HG02759 (cell line): ENCODE results near the gene CABP4.

ENCODE experiments used
- ATAC-seq: cut with Tn5 transposase; IDR thresholded peaks from one replicate; pipeline ENCODE4 v1.9.1; 2021; ENCODE audit warnings: mild to moderate bottlenecking, moderate library complexity; ENCODE audit not compliant: unreplicated experiment

The CABP4 gene

DNA sequence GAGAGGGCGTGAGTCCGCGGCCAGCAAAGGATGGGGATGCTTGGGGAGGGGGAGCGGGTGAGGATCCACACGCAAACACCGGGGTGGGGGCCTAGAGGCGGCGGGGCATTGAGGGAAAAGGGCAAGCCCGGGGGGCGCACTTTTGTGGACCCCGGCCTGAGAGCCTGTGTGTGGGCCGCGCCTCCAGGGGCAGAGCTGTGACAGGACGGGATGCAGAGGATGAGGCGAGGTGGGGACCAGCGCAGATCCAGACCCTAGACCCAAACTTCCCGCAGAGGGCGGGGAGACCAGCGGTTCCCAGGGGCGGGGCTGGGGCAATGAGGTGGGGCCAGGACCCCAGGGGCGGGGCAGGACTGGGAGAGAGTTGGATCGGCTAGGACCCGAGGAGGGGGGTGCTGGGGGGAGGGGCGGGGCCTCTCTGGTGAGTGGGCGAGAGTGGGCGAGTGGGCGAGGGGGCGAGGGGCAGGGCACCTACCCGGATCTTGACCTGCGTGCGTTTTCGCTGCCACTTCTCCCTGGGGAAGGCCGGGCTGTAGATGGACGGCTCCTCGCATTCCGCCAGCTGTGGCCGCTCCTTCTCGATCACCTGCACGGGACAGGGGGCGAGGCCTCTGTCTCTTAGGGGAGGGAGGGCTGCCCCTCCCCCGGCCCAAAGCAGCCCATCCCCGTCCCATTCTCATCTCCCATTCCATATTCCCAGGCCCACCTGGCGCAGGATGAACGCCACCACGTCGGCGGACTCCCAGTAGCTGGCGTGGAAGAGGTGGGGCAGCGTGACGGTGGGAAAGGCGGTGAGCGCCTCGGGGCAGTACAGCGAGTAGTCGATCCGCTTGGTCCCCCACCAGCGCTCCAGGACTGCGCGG, 39.4 kb downstream of the CABP4 start:
- ATAC-seq = no peak

DNA sequence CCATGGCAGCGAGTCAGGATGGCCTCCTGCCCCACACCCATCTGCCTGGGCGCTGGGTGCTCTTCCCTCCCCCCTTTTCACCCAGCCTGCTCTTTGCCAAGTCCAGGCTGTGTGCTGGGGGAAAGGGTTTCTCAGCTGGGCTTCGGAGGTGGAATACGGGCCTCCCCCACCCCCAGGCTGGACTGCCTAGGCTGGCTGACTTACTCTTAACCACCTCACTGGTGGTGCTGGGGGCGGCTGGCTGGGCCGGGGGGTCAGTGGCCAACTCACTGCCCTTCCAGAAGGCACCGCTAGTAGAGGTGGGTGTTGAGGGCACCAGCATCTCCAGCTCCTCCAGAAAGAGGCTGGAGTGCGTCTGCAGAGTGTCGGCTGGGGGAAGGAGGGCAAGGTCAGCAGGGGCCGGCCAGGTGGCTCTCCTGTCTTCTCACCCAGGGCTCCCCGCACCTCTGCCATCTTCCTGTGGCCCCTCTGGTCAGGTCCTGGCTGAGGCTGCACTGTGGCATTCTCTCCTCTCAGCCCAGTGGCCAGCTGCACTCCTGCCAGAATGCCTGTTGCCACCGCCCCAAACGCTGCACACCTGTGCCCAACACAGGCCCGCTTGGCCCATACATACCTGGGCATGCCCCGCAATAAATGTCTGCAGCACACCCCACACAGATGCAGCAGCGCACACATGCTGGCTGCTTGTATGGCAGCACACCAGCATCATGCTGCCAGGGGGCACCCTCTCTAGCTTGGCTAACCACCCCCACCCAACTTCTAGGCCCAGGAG, 40.3 kb downstream of the CABP4 start:
- no peak for ATAC-seq

DNA sequence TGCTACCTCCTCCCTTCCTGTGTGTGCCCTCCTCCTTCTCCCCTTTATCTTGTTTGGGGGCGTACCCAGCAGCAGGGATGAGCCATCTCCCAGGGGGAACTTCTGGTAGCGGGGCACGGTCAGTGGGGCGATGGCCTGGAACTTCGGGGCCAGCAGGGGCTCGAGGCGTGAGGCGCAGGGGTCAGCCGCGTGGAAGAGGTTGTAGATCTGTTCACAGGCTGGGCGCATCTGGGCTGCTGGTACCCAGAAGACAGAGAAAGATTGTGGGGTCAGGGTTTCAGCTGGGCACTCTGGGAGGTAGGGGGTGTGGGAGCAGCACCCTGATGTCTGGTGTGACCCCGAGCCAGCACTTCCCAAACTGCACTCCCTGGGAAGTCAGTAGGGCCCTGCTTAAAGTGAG, 41.0 kb downstream of the CABP4 start:
- no peak for ATAC-seq

DNA sequence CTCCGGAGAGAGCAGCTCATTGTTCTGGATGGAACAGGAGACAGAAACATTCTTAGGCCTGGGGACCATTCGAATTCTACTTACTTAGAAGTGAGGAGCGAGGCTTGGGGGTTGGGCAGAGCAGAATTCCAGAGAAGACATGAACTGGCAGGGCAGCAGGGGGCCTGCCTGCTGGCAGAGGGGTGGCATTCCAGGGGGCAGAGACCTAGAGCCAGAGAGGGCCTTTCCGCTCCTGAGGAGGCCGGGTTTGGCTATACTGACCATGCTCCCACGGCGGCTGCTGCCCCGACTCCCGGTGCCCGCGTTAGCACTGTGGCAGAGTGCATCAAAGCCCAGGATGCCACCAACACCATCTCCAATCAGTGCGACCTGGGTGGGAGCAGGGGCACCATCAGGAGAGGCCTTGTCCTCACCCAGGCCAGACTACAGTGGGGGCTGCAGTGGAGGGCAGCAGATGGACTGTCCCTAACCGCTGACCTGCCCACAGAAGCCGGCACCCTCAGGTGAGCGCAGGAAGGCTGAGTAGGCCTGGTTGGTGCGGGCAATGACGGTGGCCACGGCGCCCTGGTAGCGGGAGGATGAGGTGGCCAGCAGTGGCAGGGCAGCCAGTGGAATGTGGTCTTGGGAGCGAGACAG, 42.6 kb downstream of the CABP4 start:
- no peak for ATAC-seq

DNA sequence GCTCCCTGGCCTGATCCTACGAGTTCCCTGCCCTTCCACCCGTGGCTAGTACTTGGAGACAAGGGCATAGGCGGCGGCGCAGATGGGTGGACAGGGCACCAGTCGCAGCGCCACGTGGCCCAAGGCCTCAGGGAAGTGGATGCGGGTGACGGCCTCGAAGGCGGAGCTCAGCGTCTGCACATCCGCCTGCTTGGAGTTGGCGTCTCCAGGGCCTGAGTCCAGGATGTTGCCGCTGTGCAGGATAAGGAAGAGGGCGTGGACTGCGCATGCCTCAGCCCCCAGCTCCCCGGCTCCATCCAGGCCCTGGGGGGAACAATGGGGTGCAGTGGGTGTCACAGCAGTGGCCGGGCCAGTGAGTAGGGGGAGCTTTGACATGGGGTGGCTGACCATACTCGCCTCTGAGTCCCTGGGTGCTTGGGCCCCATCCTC, 43.4 kb downstream of the CABP4 start:
- no peak for ATAC-seq

DNA sequence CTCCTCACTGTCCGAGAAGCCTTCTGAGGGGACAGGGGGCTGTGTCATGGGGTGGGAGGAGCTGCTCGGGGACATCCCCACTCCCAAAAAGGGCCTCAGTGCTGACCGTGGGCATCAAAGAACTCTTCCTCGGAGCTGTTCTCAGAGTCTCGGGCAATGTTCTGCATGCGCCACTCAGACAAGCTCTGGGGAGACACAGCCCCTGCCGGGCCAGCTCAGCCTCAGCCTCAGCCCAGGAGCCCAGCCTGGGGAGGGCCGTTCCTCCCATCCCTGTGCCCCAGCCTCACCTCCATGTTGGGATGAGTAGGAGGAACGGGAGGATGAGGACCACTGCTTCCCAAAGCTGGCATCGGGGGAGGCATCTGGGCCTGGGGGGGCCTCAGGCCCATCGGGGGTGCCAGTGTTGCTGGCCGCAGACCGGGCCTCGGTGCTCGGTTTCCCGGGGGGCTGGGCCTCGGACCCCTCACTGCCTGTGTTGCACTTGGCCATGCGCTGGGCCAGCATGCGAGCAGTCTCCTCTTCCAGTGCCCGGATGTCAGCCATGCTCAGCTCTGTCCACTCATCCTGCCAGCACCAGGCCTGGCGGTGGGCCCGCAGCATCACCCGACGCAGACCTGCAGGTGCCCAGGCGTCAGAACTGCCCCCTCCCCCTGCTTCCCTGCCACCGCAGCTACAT, 44.8 kb downstream of the CABP4 start:
- ATAC-seq = no peak

DNA sequence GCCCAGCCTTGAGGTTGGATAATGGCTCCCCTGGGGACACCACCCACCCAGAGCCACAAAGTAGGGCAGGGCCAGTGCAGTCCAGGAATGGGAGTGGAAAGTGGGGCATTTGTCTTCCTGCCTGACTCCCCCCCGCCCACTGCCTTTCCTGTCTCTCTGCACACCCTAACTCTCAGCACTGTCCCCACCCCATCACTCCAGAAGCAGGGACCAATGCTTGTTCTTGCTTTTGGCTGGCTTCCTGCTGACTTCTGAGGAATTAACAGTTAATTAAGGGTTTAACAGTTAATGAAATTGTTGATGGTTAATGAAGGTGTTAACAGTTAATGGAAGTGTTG, 45.3 kb downstream of the CABP4 start:
- no peak for ATAC-seq

DNA sequence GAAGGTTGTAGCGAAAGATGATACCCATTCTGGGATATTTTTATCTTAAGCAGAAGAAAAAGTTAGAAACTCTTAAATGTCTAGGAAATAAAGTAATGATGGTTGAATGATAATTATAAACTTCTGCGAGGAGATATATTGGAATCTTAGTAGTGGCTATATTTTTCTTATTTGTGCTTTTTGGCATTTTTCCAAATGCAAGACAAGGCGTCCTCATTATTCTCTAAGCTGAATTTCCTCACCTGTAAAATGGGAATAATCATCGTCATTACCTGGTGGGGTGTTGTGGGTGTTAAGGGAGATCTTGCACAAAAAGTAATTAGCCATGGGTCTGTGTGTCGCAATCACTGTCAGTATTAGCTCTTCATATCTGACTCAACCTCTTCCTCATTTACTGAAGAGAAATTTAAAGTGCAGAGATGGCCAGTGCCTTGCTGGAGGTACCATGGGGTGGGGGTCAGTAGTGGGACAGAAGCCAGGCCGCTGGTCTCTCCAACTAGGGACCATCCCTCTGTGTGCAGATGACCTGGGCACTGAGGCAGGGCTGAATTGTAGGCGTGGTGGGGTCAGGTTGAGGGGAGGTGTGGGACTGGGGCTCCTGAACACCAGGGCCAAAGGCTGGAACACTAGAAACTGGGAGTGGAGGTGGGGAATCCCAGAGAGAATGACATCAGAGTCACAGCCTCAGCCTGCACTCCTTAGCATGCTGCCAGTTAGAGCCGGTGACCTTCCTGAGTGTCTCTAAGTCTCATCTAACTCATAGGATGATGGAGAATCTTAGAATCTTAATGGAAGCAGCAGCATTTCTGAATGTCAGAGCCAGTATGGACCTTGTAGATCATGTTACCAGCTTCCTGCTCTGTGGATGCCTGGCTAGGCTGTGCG, 45.9 kb downstream of the CABP4 start:
- ATAC-seq = no peak

DNA sequence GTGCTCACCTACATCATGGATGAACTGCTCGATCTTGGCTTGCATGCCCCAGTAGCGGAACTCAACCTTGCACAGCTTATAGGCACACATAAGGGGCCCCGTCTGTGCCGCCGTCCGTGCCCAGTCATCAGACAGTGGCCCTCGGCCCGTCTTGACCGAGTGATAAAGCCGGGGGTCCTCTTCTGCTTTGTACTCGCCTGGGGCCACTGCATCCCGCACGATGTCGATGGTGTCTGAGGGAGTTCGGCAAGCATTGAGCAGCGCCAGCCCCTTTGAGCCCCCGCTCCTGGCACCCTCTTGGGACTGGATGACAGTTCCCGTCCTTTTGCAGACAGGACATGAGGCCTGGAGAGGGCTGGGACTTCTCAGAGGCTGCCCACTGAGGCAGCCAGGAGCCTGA, 46.7 kb downstream of the CABP4 start:
- ATAC-seq = no peak

DNA sequence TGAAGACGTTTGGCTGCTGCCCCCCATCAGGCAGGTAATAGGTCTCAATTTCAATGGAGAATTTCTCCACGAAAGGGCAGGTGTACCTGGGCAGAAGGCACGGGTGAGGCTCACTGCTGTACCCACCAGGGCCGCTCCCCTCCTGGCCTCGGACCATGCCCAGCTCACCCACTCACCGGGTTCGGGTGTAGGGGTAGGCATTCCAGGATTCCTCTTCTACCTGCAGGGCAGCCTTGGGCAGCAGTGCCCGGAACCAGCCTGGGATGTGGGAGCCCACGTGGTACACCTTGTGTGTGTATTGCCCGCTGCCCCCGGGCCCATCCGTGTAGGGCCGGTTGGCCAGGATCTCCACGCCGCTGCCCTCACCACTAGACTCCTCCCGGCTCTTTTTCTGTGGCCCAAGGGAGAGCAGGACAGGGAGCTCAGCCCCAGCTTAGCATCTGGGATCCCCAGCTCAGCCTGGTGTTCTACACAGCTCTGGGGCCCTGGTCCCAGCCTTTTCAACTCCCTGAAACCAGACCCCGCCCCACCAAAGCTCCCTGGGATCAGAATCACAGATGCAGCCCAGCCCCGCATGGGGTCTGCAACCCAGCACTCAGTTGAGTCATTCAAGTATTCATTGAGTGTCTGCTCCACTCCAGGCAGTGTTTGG, 47.3 kb downstream of the CABP4 start:
- ATAC-seq = no peak

DNA sequence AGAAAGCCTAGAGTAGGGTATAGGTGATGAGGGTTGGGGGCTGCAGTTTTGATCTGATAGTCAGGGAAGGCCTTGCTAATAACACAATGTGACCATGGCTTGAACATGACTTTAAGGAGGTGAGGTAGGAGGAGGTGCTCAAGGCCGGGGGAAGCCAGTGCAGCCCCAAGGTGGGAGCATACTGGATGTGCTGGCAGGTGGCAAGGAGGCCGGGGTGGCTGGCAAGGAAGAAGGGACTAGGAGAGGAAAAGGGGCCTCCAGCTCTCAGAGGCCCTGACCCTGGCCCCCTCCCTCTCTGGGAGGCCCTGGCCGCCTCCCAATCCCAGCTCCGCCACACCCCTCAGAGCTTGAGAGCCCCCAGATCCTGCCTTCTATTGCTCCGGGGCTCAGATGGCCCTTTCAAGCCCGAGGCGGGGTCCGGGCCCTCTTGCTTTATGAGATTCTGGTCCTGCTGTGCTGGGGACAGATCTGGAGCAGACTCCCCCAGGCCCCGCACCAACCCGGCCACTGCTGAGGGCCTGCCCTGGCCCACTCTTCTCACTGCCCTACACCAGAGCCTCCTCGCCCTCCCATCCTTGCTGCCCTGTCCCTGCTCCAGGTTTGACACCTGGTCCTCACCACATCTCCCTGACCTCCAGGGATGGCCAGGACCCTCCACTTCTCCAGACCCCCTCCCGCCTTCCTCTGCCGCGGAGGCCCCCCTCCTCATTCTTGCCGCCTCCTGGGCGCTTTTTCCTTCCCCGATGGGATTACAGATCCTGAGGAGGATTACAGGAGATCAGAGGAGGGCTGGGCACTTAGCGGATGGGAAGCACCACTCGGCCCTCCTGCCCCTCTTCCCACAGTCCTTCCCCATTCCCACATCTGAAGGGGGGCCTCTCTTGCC, 48.2 kb downstream of the CABP4 start:
- no peak for ATAC-seq

DNA sequence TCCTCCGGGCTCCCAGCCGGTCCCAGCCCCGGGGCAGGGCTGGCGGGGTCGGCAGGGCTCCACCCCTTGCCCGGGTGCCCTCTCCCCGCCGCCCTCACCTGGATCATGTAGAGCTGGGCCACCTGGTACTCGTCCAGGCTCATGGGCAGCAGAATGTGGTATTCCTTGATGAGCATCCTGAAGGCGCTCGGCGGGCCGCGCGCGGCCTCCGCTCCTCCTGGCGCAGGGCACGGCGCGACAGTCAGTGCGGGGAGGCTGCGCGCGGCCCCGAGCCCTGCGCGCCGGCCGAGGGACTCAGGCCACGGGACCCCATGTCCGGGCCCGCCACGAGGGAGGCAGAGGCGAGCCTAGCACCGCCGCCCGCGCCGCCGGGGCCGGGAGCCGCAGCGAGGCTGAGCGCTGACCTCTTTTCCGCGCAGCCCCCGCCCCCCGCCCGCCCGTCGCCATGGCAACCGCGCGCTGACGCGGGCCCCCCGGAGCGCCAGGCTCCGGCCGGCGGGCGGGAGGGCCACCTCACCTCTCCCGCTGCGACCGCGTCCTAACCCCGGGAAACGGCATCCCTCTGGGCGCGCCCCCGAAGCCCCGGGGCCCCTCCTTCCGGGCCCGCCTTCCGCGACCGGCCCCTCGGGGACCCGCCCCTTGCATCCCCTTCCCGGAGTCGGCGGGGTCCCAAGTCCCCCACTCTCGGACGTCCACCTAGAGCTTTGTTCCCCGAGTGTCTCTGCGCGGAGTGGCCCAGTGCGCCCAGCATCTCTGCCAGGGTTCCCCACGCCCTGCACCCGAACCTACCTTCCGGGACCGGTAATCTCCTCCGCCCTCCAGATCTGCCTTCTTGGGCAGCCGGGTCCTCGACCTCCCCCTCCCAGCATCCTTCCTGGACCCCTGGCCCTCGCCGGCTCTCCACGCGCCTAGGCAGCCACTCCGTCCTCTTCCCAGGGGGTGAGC, 49.1 kb downstream of the CABP4 start:
- ATAC-seq = no peak

DNA sequence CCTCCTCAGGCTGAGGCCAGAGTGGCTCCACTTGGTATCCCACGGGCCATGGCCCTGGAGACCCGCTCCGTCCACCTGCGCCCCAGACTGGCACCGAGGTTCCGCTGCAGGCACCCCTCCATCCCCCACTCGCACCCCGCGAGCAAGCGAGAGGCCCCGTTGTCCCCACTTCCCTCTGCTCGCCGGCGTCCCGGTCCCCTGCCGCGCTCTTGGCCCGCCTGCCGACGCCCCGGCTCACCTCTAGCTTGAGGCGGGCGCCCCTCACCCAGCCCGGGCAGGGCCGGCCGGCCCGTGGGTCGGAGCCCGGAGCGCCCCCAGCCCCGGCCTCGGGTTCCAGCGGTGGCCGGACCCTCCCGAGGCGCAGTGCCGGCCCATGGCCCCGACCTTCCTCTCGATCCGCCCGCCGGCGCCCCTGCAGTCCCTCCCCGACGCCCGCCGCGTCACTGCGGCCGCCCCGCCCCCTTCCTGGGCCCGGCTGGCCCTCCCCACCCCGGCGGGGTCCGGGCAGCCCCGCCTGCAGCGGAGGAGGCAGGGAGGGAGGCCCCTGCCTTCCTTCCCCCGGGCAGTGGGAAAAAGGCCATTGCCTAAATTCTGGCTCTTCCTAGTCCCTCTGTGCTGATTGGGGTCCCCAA, 49.9 kb downstream of the CABP4 start, which contains the start of gene PITPNM1:
PITPNM1 (minus strand) TSS at position 414 of the 632 bp plus-strand sequence. CDS start 1,183 bp downstream, outside the sequence.
- ATAC-seq = peak; percentile 19

DNA sequence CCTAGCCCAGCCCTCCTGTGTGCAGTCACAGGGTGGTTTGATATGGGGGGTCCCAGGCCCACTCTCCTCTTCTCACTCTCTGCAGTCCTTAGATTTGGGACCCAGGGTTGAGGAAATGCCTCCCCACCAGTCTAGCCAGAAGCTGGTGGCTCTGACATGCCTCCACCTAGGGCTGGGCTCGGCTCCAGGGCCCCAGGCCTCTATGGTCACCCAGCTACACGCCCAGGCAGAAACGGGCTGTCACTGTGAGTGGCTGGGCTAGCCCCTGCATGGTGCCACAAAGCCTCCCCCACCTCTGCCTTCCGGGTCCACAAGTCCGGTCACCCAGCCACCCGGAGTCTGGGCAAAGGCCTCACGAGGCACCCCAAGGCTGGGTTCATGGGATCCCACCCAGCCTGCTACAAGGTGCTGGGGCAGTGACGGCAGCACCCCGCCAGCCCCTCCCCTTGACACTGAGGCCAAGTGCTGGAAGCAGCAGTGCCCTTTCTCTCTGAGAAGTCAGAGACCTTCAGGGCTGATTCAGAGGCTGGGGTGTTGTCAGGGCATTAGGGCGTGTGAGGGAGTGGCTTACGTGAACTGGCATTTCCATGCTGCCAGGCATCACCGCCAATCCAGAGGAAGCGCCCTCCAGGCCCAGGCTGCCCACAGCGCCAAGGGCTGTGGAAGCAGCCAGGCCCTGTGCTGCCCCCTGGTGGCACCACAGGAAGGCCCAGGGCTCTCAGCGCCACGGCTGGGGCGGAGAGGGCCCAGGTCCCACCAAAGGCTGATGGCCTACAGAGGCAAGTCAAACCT, 50.6 kb downstream of the CABP4 start:
- peak; percentile 27 for ATAC-seq

DNA sequence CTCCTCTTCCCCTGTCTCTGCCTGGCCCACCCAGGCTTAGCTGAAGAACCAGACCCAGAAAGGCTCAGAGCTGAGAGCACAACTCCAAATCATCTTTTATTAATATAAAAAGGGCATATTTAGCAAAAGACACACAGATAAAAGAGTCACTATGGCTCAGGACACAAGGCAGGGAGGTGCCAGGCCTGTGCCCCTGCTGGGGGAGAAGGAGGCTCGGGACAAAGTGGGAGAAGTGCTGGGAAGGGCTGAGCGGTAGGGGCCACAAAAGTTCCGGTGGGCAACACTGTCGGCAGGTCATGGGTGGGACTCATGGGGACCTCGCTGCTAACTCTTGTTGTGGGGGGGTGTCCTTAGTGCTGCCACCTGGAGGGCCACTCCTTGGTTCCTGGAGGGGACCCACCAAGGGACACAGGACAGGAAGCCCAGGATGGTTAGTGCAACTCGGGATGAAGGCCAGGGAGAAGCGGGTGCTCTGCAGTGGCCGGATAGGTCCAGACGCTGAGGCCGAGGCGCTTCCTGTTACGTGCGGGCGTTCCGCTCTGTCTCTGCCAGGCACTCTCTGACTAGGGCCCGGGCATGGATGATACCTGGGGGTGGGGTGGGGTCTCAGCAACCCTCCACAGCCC, 51.4 kb downstream of the CABP4 start:
- ATAC-seq = no peak
